ENCODE measurements around the gene ERP44.
"Not testable (repeated sequence)": the region's sequence is repeated elsewhere in the genome, so short reads cannot be mapped to it uniquely, and the experiment has no call there.

ERP44 gene

DNA sequence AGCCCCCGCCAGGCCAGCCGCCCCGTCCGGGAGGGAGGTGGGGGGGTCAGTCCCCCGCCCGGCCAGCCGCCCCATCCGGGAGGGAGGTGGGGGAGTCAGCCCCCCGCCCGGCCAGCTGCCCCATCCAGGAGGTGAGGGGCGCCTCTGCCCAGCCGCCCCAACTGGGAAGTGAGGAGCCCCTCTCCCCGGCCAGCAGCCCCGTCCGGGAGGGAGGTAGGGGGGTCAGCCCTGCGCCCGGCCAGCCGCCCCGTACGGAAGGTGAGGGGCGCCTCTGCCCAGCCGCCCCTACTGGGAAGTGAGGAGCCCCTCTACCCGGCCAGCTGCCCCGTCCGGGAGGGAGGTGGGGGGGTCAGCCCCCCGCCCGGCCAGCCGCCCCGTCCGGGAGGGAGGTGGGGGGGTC is 30.8 kb downstream of the ERP44 start:
- DNase-seq (ENCODE audit: low read depth): not testable (repeated sequence)

DNA sequence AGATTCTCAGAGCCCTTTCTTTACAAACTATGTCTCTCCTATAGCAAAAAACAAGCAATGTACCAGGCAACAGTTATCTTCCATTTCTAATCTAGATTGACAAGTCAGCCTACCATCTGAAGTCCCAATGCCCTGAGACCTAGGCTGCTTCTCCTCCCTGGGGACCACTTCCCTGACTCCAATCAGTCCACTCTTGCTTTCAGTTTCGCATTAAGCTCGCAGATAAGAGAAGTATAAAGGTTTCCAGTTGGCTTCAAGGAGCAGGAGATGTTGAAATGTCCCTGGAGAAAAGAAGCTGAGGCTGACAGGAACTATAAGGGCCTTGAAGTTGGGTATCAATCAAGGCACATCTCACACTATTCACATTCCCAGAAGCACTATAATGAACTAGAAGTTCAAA is 32.3 kb downstream of the ERP44 start:
- DNase-seq (ENCODE audit: low read depth): no peak

- DNase-seq (ENCODE audit: low read depth): no peak
These were observed 33.8 kb downstream of the ERP44 start for GRCh38 chr9:100064872-100065581.

- DNase-seq (ENCODE audit: low read depth): no peak
These were observed 35.6 kb downstream of the ERP44 start for GRCh38 chr9:100063185-100063584.

GRCh38 chr9:100062683-100063082 is 36.1 kb downstream of the ERP44 start:
- DNase-seq (ENCODE audit: low read depth): not testable (repeated sequence)

GRCh38 chr9:100058699-100059579 is 39.9 kb downstream of the ERP44 start:
- no peak for DNase-seq (ENCODE audit: low read depth)

- no peak for DNase-seq (ENCODE audit: low read depth)
These were observed 41.2 kb downstream of the ERP44 start for GRCh38 chr9:100057624-100058023.

DNA sequence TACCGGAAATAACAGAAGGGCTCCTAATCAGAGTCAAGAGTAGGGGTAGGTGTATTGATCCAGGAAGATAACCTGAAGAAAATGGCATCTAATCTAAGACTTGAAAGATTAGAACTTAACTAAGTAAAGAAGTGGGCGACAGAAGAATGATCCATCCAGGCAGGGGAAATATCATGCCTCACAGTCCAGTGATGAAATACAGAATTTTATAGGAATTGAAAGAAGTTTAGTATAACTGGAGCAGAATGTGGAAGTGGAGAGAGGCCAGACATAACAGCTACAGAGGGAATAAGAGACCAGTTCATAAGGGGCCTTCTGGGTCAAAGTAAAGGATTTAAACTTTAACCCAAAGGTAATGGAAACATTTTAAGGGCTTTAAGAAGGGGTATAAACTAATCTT is 42.2 kb downstream of the ERP44 start:
- DNase-seq (ENCODE audit: low read depth): no peak

- no peak for DNase-seq (ENCODE audit: low read depth)
These were observed 46.4 kb downstream of the ERP44 start for GRCh38 chr9:100052375-100052774.

- no peak for DNase-seq (ENCODE audit: low read depth)
These were observed 49.2 kb downstream of the ERP44 start for GRCh38 chr9:100049551-100049950.

DNA sequence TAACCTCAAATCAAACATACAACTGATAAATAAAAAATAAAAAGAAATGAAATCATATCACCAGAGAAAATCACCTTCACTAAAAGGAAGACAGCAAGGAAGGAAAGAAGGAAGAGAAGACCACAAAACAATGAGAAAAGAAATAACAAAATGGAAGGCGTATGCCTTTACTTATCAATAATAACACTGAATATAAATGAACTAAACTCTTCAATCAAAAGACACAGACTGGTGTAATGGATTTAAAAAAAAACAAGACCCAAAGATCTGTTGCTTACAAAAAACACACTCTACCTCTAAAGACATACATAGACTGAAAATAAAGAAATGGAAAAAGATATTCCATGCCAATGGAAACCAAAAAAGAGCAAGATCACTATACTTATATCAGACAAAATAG is 60.3 kb downstream of the ERP44 start:
- no peak for DNase-seq (ENCODE audit: low read depth)

GRCh38 chr9:100033877-100034551 is 64.8 kb downstream of the ERP44 start:
- DNase-seq (ENCODE audit: low read depth): no peak

- no peak for DNase-seq (ENCODE audit: low read depth)
These were observed 68.3 kb downstream of the ERP44 start for GRCh38 chr9:100030548-100030947.

GRCh38 chr9:100029251-100029650 is 69.5 kb downstream of the ERP44 start:
- no peak for DNase-seq (ENCODE audit: low read depth)

DNA sequence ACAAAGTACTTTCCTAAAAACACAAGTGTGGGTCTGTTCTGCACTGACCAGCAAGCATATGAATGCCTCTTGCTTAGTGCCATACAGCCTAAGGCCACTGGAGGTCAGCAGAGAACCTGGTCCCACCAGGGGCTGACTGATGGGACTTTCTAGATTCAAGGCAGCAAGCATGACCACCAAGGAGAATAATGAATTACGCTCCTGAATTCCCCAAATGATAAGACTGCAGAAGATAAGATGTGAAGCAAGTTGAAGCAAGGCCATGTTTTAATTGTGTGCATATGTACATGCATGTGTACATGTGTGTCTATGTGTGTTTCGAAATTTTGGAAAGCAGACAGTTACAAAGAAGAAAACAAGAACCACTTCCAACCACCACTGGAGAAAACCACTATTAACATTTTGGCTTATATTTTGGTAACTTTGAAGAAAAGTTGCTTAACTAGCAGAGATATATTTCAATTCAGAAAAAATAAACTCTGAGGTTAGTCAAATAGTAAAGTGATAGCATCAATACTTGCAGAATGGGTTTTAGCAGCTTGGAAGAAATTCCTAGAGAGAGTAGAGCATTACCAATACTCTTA is 70.5 kb downstream of the ERP44 start:
- DNase-seq (ENCODE audit: low read depth): peak; percentile 25

DNA sequence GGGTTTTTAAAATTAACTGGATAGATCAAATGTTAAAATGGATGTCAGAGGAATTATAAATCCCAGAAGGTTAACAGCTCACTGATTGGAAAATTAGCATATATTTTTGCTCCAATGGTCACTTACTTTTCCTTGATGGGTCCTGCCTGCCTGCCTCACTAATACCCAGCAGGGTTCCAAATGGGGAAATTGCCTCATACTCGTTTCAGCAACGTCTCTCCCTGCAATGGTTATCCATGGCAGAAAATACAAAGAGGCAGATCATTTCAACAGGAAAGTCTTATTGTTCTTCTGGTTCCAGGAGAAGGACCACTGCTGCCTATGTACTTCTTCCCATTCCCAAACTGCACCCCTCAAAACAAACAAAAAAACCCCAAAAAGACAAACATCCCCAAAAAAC is 71.3 kb downstream of the ERP44 start:
- no peak for DNase-seq (ENCODE audit: low read depth)

- no peak for DNase-seq (ENCODE audit: low read depth)
These were observed 76.9 kb downstream of the ERP44 start for GRCh38 chr9:100021931-100022330.

DNA sequence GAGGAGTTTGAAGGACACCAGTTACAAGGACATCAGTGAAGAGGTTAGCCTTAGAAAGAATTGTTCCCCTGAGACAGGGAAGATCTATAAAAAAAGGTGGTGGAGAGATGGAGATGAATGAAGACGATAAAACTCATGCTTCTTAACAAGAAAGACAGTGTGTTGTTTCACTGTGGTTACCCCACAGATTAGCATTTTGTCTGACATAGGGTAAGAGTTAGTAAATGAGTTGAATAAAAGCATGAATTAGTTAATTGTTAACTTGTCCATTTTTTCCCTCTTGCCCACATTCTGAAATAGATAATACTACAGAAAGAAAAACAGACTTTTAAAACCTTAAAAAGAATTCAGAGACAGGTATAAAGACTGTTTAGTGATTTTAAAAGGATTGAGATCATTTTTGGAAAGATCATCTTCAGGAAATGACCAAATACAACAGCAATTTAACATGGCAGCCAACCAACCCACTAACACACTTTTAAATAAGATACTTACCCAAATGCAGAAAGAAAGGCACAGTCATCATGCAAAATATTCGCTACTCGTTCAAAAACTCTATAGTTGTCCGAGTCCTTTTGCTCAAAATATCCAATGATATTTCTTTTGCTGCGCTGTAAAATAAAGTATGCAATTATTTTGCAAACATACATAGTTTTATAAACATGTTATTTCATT is 78.5 kb downstream of the ERP44 start:
- no peak for DNase-seq (ENCODE audit: low read depth)

GRCh38 chr9:100019541-100019940 is 79.3 kb downstream of the ERP44 start:
- DNase-seq (ENCODE audit: low read depth): no peak

DNA sequence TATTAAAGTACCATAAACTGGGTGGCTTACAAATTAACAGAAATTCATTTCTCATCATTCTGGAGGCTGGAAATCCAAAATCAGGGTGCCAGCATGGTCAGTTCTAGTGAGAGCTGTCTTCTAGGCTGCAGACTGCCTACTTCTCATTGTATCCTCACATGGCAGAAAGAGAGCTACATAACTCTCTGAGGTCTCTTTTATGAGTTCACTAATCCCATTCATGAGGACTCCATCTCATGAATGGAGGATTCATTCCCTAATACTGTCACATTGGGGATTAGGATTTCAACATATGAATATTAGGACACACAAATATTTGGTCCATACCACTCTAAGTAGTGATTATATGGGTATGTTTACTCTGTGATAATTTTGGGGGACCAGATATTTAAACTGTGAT is 84.0 kb downstream of the ERP44 start:
- no peak for DNase-seq (ENCODE audit: low read depth)

DNA sequence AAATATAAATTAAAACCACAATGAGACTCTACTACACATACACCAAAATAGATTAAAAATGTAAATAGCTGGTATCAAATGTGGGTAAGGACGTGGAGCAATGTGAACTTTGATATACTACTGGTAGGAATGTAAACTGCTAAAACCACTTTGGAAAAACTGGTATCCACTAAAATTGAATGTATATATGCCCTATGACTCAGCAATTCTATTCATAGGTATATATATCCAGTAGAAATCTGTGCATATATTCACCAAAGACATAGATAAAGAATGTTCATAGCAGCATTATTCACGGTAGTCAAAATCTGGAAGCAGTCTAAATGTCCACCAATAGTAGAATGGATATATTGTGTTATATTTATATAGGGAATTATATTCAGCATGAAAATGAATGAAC is 85.2 kb downstream of the ERP44 start:
- DNase-seq (ENCODE audit: low read depth): no peak

GRCh38 chr9:100012279-100012678 is 86.5 kb downstream of the ERP44 start:
- no peak for DNase-seq (ENCODE audit: low read depth)
